Activated CD8-positive, alpha-beta memory T cell treated with anti-CD3 and anti-CD28 coated beads for 36 hours (primary cell): ENCODE results near the gene KCNH3. TPM values are rescaled to one million over a fixed set of nuclear protein-coding genes. Genes with fewer than 3 reads are reported as not detected.

ENCODE experiments used
- CTCF ChIA-PET: fragments of 350-600 bp; sonication (Branson Sonifier 250); formaldehyde crosslinking; loops from one replicate; lab custom pipeline; 2021; ENCODE audit warnings: antibody characterized with exemption; lab: Charles Lee
- POLR2A ChIA-PET: fragments of 350-600 bp; sonication (Branson Sonifier 250); formaldehyde crosslinking; loops from one replicate; lab custom pipeline; 2021; ENCODE audit warnings: antibody characterized with exemption; lab: Charles Lee
- total RNA-seq, 2 experiments: library from RNA; stranded (reverse); gene quantifications; one replicate each; pipeline ENCODE4 v1.2.3, GENCODE V29; 2021

Gene KCNH3
- total RNA-seq, 2 experiments from 2014 or later = 5.6 to 5.8 TPM

DNA sequence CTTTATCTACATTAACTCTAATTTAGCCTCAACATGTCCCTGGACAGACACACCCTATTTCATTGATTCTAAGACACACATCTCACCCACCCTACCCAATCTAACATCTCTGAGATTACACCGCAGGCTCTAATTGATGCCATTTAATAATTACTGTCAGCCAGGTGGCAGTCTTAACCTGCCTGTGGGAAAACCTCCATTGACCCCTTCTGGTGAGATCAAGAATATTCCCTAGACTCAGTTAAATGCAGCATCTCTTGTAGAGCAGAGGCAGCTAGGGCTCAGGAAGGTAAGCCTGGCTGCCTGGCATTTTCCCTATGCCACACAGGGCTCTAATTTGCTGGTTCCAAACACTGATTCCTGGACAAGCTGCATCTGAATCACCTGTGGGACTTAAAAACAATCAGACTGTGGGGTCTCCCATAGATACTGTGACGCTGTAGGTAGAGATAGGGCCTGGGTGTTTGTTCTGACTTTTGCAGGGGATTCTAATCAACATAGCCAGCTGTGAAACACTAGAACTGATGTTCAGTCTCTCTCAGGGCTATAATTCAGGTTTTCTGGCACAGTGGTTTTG, 14.8 kb downstream of the KCNH3 start:
- ChIA-PET CTCF (interaction anchor here (0.5 to 1.6 kb wide), 5 partner anchors 8 to 1880 kb away, joined by 3 to 5 read pairs (median 3); no protein-coding TSS in a partner anchor), POLR2A (interaction anchor here (0.6 to 1.3 kb wide), 2 partner anchors 15 to 1956 kb away, joined by 3 to 4 read pairs; partner anchors contain the start of gene KCNH3)

DNA sequence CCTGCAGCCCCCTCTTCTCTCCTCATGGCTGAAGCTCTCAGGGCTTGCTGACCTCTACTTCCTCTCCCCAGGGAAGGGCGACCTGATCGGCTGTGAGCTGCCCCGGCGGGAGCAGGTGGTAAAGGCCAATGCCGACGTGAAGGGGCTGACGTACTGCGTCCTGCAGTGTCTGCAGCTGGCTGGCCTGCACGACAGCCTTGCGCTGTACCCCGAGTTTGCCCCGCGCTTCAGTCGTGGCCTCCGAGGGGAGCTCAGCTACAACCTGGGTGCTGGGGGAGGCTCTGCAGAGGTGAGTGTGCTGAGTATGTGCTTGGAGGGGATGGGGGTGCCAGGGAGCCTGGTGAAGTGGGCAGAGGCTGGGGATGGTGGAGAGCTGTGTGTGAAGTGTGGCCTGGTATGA, 15.4 kb downstream of the KCNH3 start:
- ChIA-PET CTCF (interaction anchor here (1.4 to 1.6 kb wide), 2 partner anchors 9 to 206 kb away, joined by 3 to 5 read pairs; no protein-coding TSS in a partner anchor), POLR2A (no interaction called here)

DNA sequence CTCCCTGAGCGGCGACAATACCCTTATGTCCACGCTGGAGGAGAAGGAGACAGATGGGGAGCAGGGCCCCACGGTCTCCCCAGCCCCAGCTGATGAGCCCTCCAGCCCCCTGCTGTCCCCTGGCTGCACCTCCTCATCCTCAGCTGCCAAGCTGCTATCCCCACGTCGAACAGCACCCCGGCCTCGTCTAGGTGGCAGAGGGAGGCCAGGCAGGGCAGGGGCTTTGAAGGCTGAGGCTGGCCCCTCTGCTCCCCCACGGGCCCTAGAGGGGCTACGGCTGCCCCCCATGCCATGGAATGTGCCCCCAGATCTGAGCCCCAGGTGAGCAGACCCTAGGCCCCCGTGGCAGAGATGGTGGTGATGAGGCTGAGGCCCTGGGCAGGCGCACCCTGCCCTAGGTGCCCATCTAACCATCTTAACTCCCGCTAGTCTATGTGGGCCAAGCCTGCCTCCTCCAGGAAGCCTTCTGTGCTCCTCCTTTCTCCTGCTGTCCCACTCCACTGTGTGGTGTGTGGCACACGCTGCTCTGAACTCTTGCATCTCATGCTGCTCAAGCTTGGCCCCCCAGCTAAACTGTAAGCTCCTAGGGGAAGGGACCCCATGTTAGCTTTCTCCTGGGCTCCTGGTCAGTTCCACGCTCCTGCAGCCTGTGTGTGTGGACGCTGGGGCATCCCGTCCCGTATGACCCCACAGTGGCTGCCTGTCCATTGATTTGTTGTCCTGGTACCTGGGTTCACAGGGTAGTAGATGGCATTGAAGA, 17.0 kb downstream of the KCNH3 start:
- ChIA-PET CTCF (interaction anchor here (1.3 to 1.6 kb wide), 2 partner anchors 11 to 15 kb away, joined by 3 read pairs; no protein-coding TSS in a partner anchor), POLR2A (interaction anchor here (0.6 kb wide), 1 partner anchor 13 kb away, joined by 3 read pairs; no protein-coding TSS in a partner anchor)

- POLR2A ChIA-PET = no interaction called here
- CTCF ChIA-PET = interaction anchor here (1.3 to 1.6 kb wide), 2 partner anchors 11 to 14 kb away, joined by 3 read pairs; no protein-coding TSS in a partner anchor
These were observed 17.8 kb downstream of the KCNH3 start for GRCh38 chr12:49556391-49557186.

DNA sequence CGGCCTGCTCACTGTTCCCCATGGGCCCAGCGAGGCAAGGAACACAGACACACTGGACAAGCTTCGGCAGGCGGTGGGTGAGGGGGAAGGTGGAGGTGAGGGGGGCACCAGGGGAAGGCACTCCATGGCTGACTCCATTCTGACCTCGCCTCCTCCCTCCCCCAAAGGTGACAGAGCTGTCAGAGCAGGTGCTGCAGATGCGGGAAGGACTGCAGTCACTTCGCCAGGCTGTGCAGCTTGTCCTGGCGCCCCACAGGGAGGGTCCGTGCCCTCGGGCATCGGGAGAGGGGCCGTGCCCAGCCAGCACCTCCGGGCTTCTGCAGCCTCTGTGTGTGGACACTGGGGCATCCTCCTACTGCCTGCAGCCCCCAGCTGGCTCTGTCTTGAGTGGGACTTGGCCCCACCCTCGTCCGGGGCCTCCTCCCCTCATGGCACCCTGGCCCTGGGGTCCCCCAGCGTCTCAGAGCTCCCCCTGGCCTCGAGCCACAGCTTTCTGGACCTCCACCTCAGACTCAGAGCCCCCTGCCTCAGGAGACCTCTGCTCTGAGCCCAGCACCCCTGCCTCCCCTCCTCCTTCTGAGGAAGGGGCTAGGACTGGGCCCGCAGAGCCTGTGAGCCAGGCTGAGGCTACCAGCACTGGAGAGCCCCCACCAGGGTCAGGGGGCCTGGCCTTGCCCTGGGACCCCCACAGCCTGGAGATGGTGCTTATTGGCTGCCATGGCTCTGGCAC, 18.5 kb downstream of the KCNH3 start:
- ChIA-PET CTCF (interaction anchor here (1.3 to 1.6 kb wide), 3 partner anchors 10 to 388 kb away, joined by 3 read pairs; no protein-coding TSS in a partner anchor), POLR2A (no interaction called here)

GRCh38 chr12:49557917-49558215, 19.0 kb downstream of the KCNH3 start:
- ChIA-PET CTCF (interaction anchor here (0.9 to 1.4 kb wide), 2 partner anchors 65 to 388 kb away, joined by 3 read pairs; no protein-coding TSS in a partner anchor), POLR2A (no interaction called here)

GRCh38 chr12:49558526-49558925, 19.7 kb downstream of the KCNH3 start:
- ChIA-PET POLR2A (no interaction called here), CTCF (interaction anchor here (0.9 to 1.4 kb wide), 2 partner anchors 64 to 387 kb away, joined by 3 read pairs; no protein-coding TSS in a partner anchor)

- POLR2A ChIA-PET = no interaction called here
- CTCF ChIA-PET = no interaction called here
These were observed 20.3 kb downstream of the KCNH3 start for GRCh38 chr12:49559011-49559675.

GRCh38 chr12:49560695-49561094, 21.9 kb downstream of the KCNH3 start:
- POLR2A ChIA-PET = no interaction called here
- CTCF ChIA-PET = no interaction called here

DNA sequence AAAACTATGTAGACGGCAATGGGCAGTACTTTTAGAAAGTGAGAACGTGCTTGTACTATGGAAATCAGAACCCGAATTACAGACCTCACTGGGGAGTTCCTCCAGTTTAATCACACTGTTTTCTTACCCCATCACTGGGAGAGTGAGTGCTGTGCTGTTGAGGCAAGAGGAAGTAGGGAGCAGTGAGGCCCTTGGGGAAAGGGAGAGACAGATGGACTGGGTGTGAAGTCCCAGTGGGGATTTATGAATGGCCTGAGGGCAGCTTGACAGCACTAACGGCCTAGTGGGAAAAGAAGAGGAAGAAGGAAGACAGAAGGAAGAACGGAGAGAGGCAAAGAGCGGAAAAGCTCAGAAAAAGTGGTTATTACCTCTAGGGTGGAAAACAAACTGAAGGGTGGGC, 23.4 kb downstream of the KCNH3 start:
- CTCF ChIA-PET = interaction anchor here (0.6 kb wide), 2 partner anchors 25 to 456 kb away, joined by 3 to 4 read pairs; no protein-coding TSS in a partner anchor
- POLR2A ChIA-PET = no interaction called here

DNA sequence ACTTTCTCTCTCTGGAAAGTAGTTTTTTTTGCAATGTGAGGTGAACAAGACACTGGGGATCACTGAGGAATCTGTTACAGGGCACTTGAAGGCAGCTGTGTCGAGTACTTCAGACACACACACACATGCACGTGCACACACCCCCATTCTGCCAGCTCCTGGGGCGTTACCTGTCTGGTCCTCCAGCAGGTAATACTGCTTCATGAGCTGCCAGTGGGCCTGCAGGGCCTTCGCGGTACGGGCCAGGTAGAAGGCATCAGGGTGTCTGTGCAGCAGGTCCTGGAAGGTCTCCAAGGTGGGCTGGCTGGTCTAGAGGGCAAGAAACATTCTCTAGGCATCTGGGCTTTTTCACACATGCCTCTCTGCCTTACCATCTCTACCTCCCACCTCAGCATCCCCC, 24.0 kb downstream of the KCNH3 start:
- POLR2A ChIA-PET = no interaction called here

DNA sequence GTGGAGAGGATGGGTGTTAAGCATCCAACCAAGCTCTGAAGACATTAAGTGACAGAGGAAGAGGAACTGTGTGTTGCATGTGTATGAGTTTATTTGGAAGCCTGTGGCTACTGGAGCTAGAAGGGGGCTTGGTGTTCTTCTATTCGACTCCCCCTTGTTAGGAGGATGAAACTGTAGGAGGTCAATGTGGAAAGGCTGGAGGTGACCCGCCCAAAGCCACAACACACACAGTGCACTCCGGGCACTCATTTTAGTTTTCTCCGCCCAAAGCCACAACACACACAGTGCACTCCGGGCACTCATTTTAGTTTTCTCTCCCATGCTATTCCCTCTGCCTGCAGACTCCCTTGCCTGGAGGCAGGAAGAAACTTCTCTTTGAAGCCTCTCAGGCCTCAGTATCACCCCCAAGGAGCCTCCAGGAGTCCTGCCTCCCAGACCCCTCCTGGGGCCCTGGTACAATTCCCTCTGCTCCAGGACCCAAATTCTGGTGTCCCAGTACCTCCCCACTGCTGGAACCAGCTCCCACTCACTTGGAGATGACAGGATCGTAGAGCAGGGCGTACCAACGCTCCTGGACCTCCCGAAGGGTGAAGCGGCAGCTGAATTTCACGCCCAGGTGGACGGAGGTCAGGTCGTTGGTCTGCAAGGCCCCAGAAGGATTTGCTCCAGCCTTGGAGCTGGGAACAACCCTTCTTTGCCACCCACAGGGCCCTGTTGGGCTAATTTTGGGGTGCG, 25.3 kb downstream of the KCNH3 start:
- CTCF ChIA-PET = interaction anchor here (1.4 kb wide), 1 partner anchor 16 kb away, joined by 3 read pairs; no protein-coding TSS in a partner anchor
- POLR2A ChIA-PET = no interaction called here

More for the DNA sequence above, 24.0 kb downstream of the KCNH3 start:
- CTCF ChIA-PET = no interaction called here

DNA sequence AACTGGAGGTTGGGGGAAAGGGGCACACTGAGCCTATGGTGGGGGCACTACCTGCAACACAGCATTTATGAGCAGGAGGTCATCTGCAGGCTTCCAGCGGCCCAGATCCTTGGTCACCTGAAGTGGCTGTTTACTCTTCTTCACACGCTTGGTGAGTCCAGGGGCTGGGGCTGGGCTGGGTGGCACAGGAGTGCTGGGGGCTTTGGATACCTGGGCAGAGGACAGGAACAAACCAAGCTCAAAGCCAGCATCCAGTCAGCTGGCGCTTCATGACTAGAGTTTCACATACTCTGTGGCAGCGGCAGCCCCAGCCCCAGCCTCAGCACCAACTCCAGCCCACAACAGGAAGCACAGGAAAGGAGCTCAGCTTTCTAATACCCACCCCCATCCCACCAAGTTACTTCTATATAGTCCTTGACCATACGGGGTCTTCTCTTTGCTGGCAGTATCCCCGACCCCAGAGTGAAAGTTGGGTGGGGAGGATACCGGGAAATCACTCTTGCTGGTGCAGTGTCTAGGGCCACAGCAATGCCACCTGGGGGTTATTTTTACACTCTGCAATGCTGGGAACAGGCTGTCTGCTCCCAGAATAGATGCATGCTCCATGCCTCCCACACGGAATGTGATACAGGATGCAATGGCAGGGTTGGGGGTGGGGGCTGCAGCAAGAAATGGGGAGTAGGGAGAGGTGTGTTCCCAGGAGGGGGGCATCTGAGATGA, 26.0 kb downstream of the KCNH3 start:
- ChIA-PET CTCF (interaction anchor here (1.4 kb wide), 1 partner anchor 16 kb away, joined by 3 read pairs; no protein-coding TSS in a partner anchor), POLR2A (no interaction called here)

DNA sequence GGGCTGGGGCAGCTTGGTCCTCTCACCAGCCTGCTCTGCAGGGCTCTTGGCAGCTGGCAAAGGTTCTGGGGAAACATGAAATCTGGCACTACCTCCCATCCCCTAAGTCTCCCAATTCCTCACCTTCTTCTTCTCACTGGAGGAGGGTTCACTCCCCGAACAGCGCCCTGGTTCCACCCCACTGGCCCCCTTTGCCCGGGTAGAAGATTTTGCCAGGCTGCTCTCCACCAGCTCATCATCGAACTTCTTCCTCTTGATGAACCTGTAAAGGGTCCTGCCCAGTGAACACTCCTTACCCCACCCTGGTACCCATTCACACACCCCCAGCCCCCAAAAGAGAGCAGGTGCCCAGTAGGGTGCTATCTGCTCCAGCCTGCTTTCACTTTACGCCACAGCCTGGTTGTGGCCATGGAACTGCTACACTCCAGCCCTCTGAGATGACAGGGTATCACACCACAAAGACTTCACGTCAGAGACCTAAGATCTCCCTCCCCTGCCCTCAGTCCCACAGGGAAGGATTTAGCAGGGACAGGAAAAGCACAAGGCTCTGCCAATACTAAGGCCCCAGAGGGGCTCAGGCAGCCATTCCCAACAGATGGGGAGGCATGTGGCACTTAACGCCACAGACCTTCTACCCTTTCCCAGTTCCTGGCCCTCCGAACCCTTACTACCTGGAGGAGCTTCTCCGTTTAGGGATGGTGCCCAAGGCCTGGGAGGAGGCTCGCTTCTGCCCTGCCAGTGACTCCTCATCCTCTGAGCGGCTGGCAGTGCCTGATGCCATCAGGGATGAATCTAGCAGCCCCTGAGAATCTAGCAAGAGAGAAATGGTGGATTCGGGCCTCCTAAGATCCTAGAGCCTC, 26.8 kb downstream of the KCNH3 start:
- POLR2A ChIA-PET = no interaction called here
- CTCF ChIA-PET = interaction anchor here (0.5 to 2.5 kb wide), 2 partner anchors 14 to 778 kb away, joined by 3 to 8 read pairs; no protein-coding TSS in a partner anchor

- POLR2A ChIA-PET = interaction anchor here (0.8 kb wide), 1 partner anchor 28 kb away, joined by 3 read pairs; no protein-coding TSS in a partner anchor
- CTCF ChIA-PET = interaction anchor here (0.5 to 2.5 kb wide), 7 partner anchors 14 to 779 kb away, joined by 3 to 8 read pairs (median 3); partner anchors contain the start of gene KCNH3
These were observed 27.5 kb downstream of the KCNH3 start for GRCh38 chr12:49566361-49566760.

- POLR2A ChIA-PET = interaction anchor here (0.8 to 1.0 kb wide), 2 partner anchors 29 to 174 kb away, joined by 3 read pairs; partner anchors contain the start of gene TMBIM6
- CTCF ChIA-PET = interaction anchor here (0.6 to 2.5 kb wide), 9 partner anchors 11 to 282 kb away, joined by 3 to 8 read pairs (median 3); partner anchors contain the start of genes KCNH3 and TMBIM6
These were observed 28.4 kb downstream of the KCNH3 start for GRCh38 chr12:49567302-49567610.
